GM21367 (cell line): ENCODE measurements around the gene RMI2.

Experiments used
- ATAC-seq: cut with Tn5 transposase; IDR thresholded peaks from one replicate; pipeline ENCODE4 v1.9.1; 2021; ENCODE audit not compliant: unreplicated experiment

The RMI2 gene

DNA sequence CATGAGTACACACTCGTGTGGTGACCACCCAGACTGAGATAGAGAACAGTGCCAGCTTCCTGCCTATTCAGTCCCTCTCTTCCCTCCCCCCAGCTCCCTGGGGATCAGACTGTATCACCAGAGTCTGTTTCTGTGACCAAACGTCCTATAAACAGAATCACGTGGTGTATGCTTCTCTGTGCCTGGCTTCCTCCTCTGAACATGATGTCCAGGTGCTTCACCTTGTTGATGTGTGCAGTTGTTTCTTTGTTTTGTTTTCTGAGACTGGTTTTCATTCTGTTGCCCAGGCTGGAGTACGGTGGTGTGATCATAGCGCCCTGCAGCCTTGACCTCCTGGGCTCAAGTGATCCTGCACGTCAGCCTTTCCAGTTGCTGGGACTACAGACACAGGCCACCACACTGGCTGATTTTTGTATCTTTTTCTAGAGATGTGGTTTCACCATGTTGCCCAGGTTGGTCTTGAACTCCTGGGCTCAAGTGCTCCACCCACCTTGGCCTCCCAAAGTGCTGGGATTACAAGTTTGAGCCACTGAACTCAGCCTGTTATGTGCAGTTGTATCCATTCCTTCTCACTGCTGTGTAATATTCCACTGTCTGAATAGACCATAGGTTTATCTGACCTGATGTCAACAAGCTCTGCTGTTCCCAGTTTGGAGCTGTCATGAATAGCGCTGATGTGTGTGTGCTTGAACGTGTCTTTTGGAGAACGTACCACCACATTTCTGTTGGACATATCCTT is 35.2 kb upstream of the RMI2 start:
- peak; percentile 32 for ATAC-seq

DNA sequence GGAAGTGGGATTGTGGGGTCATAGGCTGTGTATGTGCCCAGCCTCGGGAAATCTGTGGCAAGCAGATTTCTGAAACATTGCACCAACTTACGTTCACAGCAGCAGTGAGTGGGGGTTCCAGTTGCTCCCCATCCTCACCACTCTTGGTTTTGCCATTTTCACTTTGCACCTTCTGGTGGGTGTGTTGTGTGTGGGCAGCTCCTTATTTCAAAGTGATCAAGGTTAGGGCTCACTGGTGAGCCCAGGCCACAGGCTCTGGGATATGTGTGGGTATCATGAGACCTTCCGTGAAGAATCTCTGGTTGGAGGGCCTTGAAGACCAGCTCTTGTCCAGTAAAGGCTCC is 34.7 kb upstream of the RMI2 start:
- no peak for ATAC-seq

DNA sequence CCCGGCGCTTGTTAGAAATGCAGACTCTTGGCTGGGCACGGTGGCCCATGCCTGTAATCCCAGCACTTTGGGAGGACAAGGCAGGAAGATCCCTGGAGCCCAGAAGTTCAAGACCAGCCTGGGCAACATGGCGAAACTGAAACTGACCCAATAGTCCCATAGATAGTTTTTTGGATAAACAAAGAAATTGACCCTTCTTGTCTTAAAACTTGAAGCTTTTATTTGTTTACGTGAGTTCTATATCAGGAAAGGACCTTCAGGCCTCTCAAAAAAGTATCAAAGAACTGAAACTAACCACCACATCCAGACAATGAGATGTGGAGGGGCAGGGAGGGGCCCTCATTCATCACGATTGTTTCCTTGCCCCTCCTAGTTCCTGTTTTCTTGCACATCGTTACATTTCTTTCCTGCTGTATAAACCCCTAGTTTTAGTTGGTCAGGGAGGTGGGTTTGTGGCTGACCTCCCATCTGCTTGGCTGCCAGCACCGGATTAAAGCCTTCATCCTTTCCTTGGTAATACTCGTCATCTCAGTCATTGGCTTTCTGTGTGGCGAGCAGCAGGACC is 34.2 kb upstream of the RMI2 start:
- peak; percentile 37 for ATAC-seq

DNA sequence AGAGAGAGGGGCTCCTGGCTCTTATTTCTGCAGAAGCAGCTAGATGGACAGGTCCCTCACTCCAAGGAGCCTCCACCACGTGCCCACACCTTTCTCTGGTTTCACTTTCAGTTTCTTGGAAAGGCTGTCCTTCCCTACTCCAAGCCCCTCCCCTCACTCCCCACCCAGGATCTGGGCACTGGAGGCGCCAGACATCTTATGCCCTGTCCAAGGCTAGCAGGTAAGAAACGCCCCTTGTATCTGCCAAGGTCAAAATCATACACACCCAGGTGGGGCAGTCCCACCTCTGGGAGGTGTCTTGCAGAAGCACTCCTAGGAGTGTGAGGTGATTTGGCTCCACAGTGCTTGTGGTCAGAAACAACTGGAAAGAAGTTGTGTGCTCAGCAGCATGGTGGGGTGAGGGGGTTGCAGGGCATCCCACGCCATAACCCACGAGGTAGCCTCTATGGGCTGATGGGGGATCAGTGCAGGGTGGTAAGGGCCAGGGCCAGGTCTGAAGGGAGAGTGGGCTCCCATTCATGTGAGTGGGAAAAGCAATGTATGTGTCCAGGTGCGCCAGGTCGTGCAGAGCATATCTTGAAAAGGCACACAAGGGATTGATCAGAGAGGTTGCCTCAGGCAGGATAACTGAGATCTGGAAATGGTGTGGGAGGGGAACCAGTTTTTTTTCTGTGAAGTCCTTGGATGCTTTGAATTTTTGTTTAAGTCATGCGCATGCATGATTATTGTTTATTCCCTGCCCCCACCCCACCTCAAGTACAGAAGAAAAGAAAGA is 32.4 kb upstream of the RMI2 start:
- ATAC-seq: no peak

DNA sequence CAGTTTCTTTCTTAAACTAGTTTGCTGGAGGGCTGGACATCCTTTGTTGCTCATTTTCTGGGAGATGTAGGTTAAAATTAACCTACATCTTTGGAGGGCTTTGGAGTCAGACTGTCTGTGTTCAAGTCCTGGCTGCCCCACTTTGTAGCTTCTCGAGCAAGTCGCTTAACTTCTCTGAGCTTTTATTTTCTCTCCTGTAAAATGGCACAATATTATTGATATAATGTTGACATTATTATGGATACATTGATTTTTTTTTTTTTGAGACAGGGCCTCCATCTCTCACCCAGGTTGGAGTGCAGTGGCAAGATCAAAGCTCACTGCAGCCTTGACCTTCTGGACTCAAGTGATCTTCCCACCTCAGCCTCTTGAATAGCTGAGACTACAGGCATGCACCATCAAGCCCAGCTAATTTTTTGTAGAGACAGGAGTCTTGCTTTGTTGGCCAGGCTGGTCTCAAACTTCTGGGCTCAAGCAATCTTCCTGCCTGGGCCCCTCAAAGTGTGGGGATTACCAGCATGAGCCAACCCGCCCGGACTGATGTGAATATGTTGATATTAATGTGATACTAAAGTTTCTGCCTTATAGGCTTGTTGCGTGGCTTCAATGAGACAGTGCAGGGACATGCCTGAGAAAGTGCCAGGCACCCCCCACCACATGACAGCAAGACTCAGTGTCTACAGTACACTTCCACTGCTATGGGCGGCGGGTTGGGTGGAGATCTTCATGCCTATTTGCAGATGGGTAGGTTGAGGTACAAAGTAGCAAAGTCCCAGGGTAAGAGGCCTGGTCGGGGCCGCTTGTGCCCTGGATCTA is 31.6 kb upstream of the RMI2 start:
- ATAC-seq: no peak

DNA sequence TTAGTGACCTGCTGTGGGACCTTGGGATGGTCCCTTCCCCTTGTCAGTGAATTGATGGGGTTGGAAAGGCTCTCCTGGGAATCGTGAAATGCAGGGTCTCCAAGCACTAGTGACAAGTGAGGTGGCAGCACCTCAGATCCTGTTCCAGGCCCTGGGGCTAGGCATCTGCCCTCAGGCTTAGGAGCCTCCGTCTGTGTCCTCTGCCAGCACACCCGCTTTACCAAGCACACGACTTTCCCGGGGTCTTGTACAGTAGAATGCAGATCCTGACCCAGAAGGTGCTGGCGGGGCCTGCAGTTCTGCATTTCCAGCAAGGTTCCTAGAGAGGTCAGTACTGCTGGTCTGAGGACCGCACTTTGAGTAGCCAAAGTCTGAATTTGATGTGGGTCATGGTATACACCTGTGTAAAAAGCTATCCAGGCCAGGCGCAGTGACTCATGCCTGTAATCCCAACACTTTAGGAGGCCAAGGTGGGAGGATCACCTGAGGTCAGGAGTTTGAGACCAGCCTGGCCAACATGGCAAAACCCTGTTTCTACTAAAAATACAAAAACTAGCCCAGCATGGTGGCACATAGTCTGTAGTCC is 30.9 kb upstream of the RMI2 start:
- no peak for ATAC-seq

DNA sequence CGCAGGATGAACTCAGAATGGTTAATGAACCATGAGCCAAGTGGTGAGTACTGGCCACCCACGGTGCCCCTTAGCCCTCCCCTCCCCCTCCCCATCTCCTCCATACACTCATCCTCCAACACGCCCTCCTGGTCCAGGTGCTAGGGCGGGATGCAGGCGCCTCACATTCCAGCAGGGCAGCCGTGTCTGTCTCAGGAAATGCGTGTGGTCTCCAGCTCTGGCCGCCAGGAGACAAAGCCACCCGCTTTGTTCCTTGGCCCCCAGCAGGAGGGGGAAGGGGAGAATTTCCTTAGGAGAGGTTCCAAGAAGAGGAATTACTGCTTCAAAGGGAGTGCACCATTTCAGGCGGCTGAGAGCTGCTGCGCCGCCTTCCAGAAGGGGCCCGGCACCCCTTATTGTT is 29.7 kb upstream of the RMI2 start:
- no peak for ATAC-seq

DNA sequence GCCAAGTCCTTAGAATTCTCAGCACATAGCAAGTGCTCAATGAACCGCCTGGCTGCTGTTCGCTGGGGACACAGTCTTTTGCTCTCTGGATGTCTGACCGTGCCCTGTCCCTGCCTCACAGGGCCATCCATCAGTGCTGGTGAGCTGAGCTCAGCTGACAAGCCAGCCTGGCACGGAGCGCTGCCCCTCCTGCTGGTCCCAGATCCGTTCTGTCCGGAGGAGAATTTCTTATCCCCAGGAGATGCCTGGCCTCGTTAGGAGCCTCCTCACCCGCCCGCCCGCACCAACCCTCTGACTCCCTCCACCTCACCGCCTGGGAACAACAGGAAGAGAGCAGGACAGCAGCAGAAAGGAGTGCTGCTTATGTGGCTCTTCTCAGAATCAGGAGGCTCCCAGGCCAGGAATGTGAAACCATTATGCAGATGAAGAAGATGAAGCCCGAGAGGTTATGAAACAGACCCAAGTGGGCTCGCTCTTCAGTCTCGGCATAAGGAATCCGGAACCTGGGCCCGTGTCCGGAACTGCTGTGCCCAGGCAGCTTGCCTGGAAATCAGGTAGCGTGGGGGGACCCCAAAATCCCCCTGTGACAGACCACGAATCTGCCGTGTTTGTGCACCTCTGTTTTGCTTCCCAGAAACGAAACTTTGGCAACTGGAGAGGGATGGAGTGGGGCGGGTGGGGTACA is 28.8 kb upstream of the RMI2 start:
- no peak for ATAC-seq

DNA sequence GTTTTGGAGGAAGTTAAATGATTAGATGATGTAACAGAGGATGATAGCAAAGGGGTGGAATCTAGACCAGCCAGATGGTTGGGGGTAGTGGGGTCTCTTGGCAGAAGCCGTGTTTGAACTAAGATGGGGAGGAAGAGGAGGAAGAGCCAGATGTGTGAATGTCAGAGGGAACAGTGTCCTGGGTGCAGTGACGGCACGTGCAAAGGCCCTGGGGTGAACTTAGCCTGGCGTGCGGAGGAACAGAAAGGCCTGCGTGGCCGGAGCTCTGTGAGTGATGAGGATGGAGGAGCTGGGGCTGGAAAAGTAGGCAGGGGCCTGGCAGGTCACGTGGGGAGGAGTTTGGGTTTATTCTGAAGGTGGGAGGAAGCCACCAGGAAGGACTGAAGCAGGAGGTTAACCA is 26.4 kb upstream of the RMI2 start:
- ATAC-seq: no peak

DNA sequence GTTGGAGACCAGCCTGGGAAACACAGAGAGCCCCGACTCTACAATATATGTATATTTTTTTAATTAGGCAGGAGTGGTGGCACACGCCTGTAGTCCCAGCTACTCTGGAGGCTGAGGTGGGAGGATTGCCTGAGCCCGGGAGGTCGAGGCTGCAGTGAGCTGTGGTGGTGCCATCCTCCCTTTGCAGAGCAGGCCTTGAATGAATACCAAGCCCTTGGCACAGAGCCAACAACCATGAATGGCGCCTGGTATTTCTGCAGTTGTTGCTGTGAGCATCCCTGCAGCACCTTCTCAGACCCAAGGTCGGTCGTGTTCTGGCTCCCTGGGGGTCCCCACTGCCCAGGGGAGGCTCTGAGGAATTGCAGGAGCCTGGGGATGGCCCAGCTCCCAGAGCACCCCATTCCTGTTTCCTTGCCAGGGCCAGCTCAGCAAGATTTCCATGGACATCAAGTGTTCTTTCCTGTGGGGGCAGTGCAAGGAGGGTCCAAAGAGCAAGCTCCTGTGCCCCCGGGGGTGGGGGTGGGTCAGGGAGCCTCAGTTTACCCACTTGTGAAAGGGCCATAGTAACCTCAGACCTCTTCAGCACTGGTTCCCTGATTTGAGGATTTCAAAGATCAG is 25.6 kb upstream of the RMI2 start:
- no peak for ATAC-seq

DNA sequence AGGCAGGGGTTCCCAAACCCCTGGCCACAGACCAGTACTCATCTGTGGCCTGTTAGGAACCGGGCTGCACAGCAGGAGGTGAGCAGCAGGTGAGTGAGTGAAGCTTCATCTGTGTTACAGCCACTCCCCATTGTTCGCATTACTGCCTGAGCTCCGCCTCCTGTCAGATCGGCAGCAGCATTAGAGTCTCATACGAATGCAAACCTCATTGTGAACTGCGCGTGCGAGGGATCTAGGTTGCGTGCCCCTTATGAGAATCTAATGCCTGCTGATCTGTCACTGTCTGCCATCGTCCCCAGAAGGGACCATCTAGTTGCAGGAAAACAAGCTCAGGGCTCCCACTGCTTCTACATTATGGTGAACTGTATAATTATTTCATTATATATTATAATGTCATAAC is 25.1 kb upstream of the RMI2 start:
- ATAC-seq: no peak

DNA sequence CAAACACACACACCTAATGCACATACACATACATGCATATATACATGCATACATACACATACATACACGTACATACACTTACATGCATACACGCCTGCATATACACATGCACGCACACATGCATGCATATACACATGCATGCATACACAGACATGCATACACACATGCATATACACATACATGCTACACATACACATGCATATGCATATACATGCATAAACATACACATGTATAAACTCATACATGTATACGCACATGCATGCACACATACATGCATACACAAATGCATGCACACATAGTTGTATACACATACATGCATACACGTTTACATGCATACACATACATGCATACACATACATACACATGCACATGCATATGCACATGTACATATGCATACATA is 23.6 kb upstream of the RMI2 start:
- no peak for ATAC-seq

DNA sequence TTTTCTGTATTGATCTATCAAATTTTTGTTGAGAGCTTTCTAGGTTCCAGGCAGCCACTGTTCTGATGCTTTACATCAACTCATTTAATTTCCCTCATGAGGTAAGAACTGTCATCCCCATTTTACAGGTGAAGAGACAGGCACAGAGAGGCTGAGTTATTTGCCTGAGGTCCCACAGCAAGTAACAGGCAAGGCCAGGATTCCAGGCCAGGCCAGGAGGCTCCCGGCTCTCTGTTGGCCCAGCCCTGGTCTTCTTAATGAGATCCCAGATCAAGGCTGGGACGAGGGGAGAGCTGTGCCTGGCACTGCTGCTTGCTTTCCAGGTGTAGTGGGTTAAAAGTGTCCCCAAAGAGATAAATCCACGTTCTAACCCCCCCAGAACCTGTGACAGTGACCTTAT is 22.4 kb upstream of the RMI2 start:
- ATAC-seq: no peak

DNA sequence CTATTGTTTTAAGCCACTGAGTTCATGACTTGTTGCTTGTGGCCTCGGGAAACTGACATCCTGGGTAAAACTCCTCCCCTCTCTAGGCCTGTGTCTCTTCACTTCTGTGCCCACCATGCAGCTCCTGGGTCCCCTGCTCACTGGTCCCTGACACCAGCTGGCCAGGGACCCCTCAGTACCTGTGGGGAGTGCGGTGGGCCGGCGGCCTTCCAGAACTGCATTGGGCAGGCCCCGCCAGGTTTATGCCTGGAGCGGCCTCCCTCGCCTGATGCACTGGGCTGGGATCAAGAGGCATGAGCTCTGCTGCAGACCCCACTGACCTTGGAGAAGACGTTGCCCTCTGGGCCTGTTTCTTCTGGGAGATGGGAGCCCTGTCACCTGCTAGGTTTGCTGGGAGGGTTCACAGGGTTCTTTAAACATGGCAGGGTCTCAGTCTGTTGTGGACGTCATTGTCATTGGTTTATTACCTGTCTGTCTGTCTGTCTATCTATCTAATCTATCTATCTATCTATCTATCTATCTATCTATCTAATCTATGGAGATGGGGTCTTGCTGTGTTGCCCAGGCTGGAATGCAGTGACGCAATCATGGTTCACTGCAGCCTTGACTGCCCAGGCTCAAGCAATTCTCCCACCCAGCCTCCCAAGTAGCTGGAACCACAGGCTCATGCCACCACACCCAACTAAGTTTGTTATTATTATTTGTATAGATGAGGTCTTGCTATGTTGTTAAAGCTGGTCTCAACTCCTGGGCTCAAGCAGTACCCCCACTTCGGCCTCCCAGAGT is 21.5 kb upstream of the RMI2 start:
- no peak for ATAC-seq

DNA sequence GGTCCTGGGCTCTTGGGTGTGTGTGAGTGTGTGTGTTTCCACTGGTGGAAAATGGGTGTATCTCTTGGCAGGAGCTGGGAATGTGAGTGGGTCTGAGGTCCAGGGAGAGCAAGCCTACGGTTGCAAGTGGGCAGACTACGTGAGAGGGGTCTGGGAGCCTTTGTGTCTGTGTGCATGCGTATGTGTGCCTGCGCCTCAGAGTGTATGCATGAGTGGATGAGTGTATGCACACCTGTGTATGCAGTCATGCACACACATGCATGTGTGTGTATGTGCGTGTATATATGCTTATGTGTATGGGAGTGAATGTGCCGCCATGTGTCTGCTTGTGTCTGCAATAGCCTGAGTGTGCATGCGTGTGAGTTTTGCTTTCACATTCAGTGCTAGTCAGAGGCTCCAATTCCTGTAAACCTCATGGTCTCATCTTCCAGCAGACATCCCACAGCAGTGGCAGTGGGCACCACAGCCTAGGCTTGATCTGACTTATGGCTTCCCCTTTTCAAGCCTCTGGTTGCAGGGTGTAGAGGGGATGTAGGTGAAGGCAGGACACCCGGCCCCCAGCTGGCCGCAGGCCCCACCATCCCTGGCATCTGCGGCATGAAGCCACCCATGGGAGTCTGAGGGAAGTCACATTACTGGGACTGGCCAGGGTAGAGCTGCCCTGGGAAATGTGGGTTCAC is 19.7 kb upstream of the RMI2 start:
- ATAC-seq: no peak

DNA sequence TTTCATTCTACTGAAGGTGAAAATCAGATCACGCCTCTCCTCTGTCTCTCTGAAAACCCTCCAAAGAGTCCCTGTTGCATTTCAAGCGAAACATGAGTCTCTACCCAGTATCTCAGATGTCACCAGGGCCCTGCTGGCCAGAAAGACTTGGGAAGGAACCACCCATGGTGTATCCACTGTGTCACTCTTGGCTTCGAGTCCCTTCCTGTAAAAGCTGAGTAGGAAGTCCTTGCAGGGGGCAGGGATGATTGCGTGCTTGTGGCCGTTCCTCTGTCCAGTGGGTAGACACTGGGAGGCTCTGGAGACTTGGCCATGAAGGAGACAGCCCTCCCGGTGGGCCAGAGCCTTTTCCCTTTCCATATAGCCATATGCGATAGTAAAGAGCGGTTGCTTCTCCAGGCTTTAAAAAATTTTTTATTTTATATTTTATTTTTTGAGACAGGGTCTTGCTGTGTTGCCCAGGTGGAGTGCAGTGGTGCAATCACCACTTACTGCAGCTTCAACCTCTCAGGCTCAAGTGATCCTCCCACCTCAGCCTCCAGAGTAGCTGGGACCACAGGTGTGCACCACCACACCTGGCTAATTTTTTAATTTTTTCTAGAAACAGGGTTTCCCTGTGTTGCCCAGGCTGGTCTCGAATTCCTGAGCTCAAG is 19.0 kb upstream of the RMI2 start:
- ATAC-seq: no peak

DNA sequence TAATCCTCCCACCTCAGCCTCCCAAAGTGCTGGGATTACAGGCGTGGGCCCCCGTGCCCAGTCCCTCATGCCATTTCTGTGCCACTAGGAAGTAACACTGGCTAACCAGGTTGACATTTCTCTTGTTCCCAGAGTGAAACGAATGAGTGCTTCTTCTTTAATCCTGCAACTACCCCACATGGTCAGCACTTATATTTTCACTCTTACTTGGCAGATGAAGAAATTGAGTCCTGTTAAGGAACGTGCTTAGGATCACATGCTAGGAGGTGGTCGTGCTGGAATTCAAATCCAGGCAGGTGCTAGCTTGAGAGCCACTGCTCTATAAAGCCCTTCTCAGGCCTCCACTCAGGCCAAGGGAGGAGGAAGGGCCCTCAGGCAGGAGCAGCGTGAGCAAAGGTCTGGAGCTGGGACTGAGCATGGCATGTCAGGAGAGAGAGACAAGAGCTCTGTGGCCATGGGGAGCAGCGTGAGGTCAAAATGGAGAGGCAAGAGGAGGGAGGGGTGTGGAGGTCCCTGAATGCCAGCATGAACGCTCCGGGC is 18.5 kb upstream of the RMI2 start:
- ATAC-seq: no peak
